ENCODE measurements around the gene GRK1. TPM values are rescaled to one million over a fixed set of nuclear protein-coding genes. Genes with fewer than 3 reads are reported as not detected.

The GRK1 gene
- total RNA-seq, 4 donors from 2014 or later, result not detected

DNA sequence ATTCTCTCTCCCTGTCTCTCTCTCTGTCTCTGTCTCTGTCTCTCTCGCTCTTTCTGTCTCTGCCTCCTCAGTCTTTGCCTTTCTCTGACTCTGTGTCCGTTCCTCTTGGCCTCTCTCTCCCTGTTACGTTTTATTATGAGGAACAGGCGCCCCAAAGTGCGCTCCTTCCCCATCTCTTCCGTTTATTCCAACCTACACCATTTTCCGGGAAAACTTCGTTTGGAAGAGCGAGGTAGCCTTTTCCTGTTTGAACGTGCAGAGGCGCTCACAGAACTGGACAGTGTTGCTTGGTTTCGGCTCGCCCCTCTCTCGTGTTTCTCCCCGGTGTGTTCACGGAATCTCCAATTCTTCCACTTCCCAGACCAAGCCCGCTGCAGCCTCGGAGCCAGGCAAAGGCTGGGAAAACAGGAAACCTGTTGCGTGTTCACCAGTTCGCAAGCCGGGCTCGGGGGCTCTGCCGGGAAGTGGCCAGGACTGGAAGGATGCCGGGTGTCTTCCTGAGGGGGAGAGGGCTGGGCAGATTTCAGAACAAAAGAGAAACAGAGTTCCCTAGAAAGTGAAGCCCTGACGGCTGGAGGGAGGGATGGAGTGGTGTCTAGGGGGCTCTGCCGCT lies 92.6 kb downstream of the GRK1 start:
- no peaks in the 10 kb centered on the region for H3K9me3 ChIP-seq
- peak overlapping the region; percentile 80 for H3K4me3 ChIP-seq
- no peaks in the 10 kb centered on the region for H3K36me3 ChIP-seq
- TF ChIP-seq EP300 (IDR thresholded peaks at IDR 0.05) (no peak), POLR2AphosphoS5 (IDR thresholded peaks at IDR 0.05) (no peak), POLR2A (IDR thresholded peaks at IDR 0.05) (no peak)
- TF ChIP-seq, protein P1, sequence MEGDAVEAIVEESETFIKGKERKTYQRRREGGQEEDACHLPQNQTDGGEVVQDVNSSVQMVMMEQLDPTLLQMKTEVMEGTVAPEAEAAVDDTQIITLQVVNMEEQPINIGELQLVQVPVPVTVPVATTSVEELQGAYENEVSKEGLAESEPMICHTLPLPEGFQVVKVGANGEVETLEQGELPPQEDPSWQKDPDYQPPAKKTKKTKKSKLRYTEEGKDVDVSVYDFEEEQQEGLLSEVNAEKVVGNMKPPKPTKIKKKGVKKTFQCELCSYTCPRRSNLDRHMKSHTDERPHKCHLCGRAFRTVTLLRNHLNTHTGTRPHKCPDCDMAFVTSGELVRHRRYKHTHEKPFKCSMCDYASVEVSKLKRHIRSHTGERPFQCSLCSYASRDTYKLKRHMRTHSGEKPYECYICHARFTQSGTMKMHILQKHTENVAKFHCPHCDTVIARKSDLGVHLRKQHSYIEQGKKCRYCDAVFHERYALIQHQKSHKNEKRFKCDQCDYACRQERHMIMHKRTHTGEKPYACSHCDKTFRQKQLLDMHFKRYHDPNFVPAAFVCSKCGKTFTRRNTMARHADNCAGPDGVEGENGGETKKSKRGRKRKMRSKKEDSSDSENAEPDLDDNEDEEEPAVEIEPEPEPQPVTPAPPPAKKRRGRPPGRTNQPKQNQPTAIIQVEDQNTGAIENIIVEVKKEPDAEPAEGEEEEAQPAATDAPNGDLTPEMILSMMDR (IDR thresholded peaks at IDR 0.05), result no peak
- H3K27me3 ChIP-seq, result peaks cover 20% of the 10 kb centered on the region
- peak in 1 of 2 donors; percentile 68 for DNase-seq (ENCODE audit: low spot score in 2 of 2)
- H3K27ac ChIP-seq, result peak overlapping the region; percentile 82
- under 1% methylated on average over 26 of the region's 26 CpGs for WGBS
- H3K4me1 ChIP-seq, result peaks cover 19% of the 10 kb centered on the region

DNA sequence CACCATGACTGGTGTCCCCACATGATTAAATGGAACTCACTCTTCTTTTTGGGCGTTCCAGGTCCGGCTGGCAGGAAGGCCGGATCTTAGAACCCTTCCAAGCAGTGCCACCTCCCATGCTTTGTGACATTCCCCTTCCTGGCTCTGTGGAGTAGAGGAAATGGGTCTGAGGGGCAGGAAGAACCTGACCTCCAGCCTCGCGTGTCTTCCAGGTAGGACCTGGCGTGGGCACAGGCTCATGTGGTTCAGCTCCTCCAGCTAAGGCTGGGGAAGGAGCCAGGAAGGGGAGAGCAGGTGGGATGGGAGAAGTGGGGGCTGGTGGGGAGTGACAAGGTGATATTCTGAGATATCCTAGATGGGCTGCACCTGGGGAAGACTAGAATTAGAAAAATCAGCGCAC lies 94.1 kb downstream of the GRK1 start:
- no peak overlapping the region for H3K4me3 ChIP-seq
- 88% methylated on average over 7 of the region's 7 CpGs for WGBS
- peak in 1 of 2 donors; percentile 31 for DNase-seq (ENCODE audit: low spot score in 2 of 2)

DNA sequence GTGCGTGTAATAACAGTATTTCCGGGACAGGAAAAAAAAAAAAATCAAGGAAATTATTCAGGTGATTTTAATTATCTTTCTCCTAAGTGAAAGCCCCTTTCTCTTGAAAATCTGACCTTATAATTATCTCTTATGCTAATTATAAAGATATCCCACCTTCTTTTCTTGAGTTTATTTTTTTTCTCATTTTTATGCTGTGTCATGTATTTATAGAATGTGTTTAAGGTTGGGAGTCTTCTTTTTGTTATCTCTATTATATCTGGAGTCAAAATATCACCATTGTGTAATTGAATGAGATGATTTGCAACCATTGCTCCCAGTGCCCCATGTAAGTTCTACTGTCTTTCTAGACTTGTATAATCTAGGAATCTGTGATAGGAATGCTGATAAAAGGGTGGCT lies 95.1 kb downstream of the GRK1 start:
- Histone ChIP-seq H3K9me3 (no peaks in the 10 kb centered on the region), H3K4me3 (no peak overlapping the region), H3K27me3 (peaks cover 20% of the 10 kb centered on the region), H3K4me1 (peaks cover 26% of the 10 kb centered on the region), H3K27ac (no peak overlapping the region), H3K36me3 (no peaks in the 10 kb centered on the region)
- no peak for TF ChIP-seq POLR2A (IDR thresholded peaks at IDR 0.05)
- no peak for TF ChIP-seq POLR2AphosphoS5 (IDR thresholded peaks at IDR 0.05)
- TF ChIP-seq EP300 (IDR thresholded peaks at IDR 0.05), result no peak
- TF ChIP-seq, protein P1 (IDR thresholded peaks at IDR 0.05), result no peak
- 73% methylated on average over 2 of the region's 2 CpGs for WGBS
- DNase-seq (ENCODE audit: low spot score in 2 of 2), result no peak

More for the DNA sequence above, 94.1 kb downstream of the GRK1 start:
- H3K27me3 ChIP-seq, result peaks cover 20% of the 10 kb centered on the region
- no peaks in the 10 kb centered on the region for H3K9me3 ChIP-seq
- TF ChIP-seq POLR2A (IDR thresholded peaks at IDR 0.05) (no peak), EP300 (IDR thresholded peaks at IDR 0.05) (no peak), POLR2AphosphoS5 (IDR thresholded peaks at IDR 0.05) (no peak)
- TF ChIP-seq, protein P1 (IDR thresholded peaks at IDR 0.05), result no peak
- H3K36me3 ChIP-seq, result no peaks in the 10 kb centered on the region
- no peak overlapping the region for H3K27ac ChIP-seq
- peaks cover 26% of the 10 kb centered on the region for H3K4me1 ChIP-seq

DNA sequence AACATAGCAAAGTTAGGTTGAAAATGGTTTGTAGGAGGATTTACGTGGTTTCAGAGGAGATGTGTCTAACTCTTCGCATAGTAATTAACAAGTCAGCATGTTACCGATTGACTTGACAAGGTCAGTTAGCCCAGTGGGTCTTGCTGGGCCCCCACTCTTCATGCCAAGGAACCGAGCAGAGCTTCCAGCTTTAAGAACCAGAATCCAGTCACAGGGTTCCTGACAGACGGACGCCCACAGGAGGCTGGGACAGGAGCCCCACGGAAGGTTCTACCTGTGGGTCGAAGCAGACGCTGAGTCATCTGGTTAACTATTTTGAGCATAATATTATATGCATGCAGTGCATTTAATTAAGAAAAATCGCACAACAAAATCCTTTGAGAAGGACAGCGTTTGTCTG lies 95.5 kb downstream of the GRK1 start:
- no peak for DNase-seq (ENCODE audit: low spot score in 2 of 2)
- no peaks in the 10 kb centered on the region for H3K36me3 ChIP-seq
- no peak overlapping the region for H3K4me3 ChIP-seq
- peaks cover 26% of the 10 kb centered on the region for H3K4me1 ChIP-seq
- H3K27me3 ChIP-seq, result peaks cover 20% of the 10 kb centered on the region
- 84% methylated on average over 11 of the region's 11 CpGs for WGBS
- no peak overlapping the region for H3K27ac ChIP-seq
- no peaks in the 10 kb centered on the region for H3K9me3 ChIP-seq
- TF ChIP-seq POLR2AphosphoS5 (IDR thresholded peaks at IDR 0.05), result no peak
- TF ChIP-seq POLR2A (IDR thresholded peaks at IDR 0.05), result no peak
- TF ChIP-seq EP300 (IDR thresholded peaks at IDR 0.05), result no peak
- TF ChIP-seq, protein P1 (IDR thresholded peaks at IDR 0.05), result no peak

DNA sequence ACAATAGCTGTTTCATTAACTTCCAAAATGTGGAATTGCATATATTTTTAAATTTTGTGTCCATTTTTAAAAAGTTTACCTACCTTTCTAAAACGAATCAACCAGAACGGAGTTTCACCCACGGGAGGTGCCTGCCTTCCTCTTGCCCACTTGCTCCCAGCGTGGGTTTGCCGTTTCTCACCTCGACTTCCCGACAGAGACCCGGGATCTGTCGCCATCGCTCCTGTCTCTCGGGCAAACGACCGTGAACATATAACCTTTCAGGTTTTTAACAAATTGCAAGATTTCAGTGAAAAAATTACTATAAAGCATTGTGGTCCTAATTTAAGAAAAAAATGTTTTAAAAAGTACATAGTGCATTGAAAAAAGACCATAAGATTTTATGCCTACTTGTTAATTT lies 96.2 kb downstream of the GRK1 start:
- Histone ChIP-seq H3K9me3 (no peaks in the 10 kb centered on the region), H3K36me3 (no peaks in the 10 kb centered on the region), H3K27ac (no peak overlapping the region), H3K4me1 (peaks cover 22% of the 10 kb centered on the region), H3K4me3 (no peak overlapping the region), H3K27me3 (peaks cover 20% of the 10 kb centered on the region)
- 93% methylated on average over 13 of the region's 13 CpGs for WGBS
- DNase-seq (ENCODE audit: low spot score in 2 of 2), result peak in 1 of 2 donors; percentile 20
- TF ChIP-seq, protein P1 (IDR thresholded peaks at IDR 0.05), result no peak
- TF ChIP-seq POLR2AphosphoS5 (IDR thresholded peaks at IDR 0.05) (no peak), POLR2A (IDR thresholded peaks at IDR 0.05) (no peak), EP300 (IDR thresholded peaks at IDR 0.05) (no peak)
